Globus pallidus (tissue), 1 donor: ENCODE results near the gene LRP8.

Source experiments
- DNase-seq: peaks from one replicate; pipeline ENCODE4 v3.0.0-alpha.2; 2015; ENCODE audit warnings: low spot score

LRP8 gene

GRCh38 chr1:53281133-53281532 is 46.7 kb downstream of the LRP8 start:
- no peak for DNase-seq

GRCh38 chr1:53280496-53280895 is 47.4 kb downstream of the LRP8 start:
- no peak for DNase-seq

GRCh38 chr1:53279296-53280200 is 48.3 kb downstream of the LRP8 start:
- DNase-seq = no peak

GRCh38 chr1:53278298-53278725 is 49.6 kb downstream of the LRP8 start:
- peak; percentile 14 for DNase-seq

GRCh38 chr1:53277326-53277725 is 50.5 kb downstream of the LRP8 start:
- DNase-seq = no peak

GRCh38 chr1:53276902-53277281 is 51.0 kb downstream of the LRP8 start:
- DNase-seq = no peak

GRCh38 chr1:53276153-53276901 is 51.5 kb downstream of the LRP8 start:
- no peak for DNase-seq

- DNase-seq = no peak
These were observed 52.3 kb downstream of the LRP8 start for GRCh38 chr1:53275566-53275965.

- no peak for DNase-seq
These were observed 53.2 kb downstream of the LRP8 start for GRCh38 chr1:53274541-53275185.

- DNase-seq = no peak
These were observed 53.8 kb downstream of the LRP8 start for GRCh38 chr1:53274026-53274425.

GRCh38 chr1:53273526-53273925 is 54.3 kb downstream of the LRP8 start:
- no peak for DNase-seq

GRCh38 chr1:53272349-53272748 is 55.5 kb downstream of the LRP8 start:
- DNase-seq = no peak

- no peak for DNase-seq
These were observed 56.3 kb downstream of the LRP8 start for GRCh38 chr1:53271446-53272090.

GRCh38 chr1:53270873-53271272 is 57.0 kb downstream of the LRP8 start:
- no peak for DNase-seq

- no peak for DNase-seq
These were observed 57.8 kb downstream of the LRP8 start for GRCh38 chr1:53270107-53270506.

- no peak for DNase-seq
These were observed 60.1 kb downstream of the LRP8 start for GRCh38 chr1:53267761-53268160.

- no peak for DNase-seq
These were observed 61.8 kb downstream of the LRP8 start for GRCh38 chr1:53266038-53266437.

- DNase-seq = no peak
These were observed 62.3 kb downstream of the LRP8 start for GRCh38 chr1:53265581-53265980.

- DNase-seq = no peak
These were observed 63.8 kb downstream of the LRP8 start for GRCh38 chr1:53264048-53264447.

GRCh38 chr1:53262000-53262399 is 65.9 kb downstream of the LRP8 start:
- no peak for DNase-seq

GRCh38 chr1:53260631-53261247 is 67.1 kb downstream of the LRP8 start:
- DNase-seq = no peak

- no peak for DNase-seq
These were observed 67.9 kb downstream of the LRP8 start for GRCh38 chr1:53259932-53260331.
